HL-60/S4 treated with retinoic acid at 250 ng/mL for 4 days and 3 days (cell line): ENCODE data around the gene SLC29A2.
"Not testable (repeated sequence)": the region's sequence is repeated elsewhere in the genome, so short reads cannot be mapped to it uniquely, and the experiment has no call there.

Experiments used
- in situ Hi-C: fragments of 300-500 bp; cut with MboI; formaldehyde crosslinking; loops from 2 replicates; pipeline ENCODE4 v1.7.0; 2022; ENCODE audit warnings: low sequenced_read_pairs

SLC29A2 gene

DNA sequence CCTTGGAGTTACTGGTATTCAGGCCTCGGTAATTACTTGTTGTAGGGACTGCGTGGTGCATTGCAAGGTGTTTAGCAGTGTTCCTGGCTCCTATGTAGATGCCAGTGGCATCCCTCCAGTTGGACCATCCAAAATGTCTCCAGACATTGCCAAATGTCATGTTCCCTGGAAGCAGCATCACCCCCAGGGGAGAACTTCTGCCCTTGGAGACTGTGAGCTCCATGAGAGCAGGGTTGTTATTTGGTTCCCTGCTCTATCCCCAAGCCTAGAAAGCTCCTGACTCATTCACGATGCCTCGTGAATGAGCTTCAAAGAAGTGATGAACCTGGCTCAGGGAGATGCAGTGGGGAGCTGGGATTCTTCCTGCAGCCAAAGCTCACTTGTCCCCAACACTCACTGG is 50.0 kb downstream of the SLC29A2 start:
- in situ Hi-C loops = no loop called here

DNA sequence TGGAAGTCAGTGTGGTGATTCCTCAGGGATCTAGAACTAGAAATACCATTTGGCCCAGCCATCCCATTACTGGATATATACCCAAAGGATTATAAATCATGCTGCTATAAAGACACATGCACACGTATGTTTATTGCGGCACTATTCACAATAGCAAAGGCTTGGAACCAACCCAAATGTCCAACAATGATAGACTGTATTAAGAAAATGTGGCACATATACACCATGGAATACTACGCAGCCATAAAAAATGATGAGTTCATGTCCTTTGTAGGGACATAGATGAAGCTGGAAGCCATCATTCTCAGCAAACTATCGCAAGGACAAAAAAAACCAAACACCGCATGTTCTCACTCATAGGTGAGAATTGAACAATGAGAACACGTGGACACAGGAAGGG is 50.8 kb downstream of the SLC29A2 start:
- in situ Hi-C loops = not testable (repeated sequence)

DNA sequence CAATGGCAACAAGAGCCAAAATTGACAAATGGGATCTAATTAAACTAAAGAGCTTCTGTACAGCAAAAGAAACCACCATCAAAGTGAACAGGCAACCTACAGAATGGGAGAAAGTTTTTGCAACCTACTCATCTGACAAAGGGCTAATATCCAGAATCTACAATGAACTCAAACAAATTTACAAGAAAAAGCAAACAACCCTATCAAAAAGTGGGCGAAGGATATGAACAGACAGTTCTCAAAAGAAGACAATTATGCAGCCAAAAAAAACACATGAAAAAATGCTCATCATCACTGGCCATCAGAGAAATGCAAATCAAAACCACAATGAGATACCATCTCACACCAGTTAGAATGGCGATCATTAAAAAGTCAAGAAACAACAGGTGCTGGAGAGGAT is 51.3 kb downstream of the SLC29A2 start:
- in situ Hi-C loops = not testable (repeated sequence)

DNA sequence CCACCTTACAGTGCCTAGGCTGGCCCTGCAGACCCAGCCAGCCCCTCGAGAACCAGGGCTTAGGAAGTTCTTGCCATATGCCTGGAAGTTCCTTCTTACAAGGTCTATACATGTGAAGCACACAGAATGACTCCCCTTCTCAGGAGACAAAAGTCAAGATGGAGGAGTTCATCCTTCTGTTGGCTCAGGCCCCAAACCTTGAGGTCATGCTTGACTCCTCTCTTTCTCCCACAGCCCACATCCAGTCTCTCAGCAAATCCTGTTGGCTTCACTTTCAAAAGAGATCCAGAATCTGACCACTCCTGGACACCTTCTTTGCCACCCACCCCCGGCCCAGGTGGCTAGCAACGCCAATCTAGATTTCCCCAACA is 53.0 kb downstream of the SLC29A2 start:
- in situ Hi-C loops = no loop called here

DNA sequence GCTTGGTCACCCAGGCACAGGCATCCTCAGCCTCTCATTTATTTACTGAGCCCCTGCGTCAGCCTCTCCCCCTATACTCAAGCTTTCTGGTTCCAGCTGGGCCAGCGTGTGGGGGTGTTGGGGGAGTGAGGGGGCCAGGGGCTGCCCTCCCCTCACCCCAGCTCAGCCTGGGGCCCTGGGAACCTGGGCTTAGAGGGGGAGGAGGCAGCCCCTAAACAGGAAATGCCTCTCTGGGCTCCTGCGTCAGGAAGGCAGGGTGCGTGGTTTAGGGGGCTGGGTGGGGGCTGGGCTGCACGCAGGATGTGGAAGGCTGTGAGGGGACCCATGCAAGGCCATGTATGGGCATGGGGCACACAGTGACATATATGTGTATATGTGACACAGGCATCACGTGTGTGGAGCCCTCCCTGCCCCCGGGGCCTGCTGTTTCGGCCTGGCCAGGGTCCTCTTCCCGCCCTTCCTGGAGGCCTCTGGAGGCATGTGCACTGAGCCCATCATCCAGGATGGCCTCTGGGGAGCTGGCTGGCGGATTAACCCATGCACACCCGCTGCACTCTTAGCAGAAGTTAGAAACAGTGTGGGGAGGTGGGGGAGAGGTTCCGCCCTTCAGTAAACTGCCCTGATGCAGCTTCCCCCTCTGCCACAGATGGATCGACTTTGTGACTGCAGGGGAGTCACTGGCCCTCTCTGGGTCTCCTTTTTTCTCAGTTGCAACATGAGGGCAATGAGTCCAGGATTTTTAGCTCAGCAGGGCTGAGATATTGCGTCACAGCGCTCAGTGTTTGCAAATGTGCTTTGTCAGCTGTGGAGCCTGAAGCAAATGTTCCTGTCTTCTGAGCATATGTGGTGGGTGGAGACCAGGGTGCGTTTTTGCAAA is 53.6 kb downstream of the SLC29A2 start:
- in situ Hi-C loops = no loop called here

DNA sequence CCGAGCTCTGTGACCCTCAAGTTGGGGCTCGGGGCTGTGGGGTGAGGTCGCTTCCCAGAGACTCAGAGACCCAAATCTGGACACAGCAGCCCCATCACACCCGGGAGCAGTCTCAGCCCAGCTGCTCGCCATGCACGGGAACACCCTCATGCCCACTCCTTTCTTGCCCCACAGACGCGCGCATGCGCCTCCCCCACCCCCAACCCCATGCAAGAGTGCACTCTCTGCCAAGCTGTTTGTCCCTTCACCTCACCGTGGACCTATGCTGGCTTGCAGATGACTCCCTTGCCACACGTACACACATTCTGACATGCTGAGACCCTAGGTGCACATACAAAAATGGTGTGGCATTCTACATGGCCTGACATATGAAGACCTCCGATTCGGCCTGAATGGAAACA is 54.2 kb downstream of the SLC29A2 start:
- in situ Hi-C loops = no loop called here

DNA sequence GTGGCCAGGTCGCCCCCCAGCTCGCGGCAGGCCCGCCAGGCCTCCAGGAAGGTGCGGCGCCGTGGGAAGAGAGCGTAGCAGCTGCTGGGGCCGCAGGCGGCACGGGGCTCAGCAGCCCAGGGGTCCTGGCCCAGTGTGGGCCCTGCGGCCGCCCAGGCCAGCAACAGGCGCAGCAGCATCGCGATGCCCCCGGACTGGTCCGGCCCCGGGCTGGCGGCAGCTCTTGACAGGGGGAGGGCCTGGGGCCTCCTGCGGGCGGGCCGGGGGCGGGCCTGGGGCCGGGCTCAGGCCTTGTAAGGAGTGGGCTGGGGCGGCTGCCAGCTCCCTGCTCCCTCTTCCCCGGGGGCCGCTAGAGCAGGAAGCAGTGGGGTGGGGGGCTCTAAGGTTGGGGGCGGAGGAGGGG is 54.7 kb downstream of the SLC29A2 start, which contains the start of gene CD248:
Gene CD248, minus strand, starts transcription at position 196 of the 403 bp plus-strand sequence. Its CDS starts 17 bp downstream, at position 179.
- in situ Hi-C loops = no loop called here

DNA sequence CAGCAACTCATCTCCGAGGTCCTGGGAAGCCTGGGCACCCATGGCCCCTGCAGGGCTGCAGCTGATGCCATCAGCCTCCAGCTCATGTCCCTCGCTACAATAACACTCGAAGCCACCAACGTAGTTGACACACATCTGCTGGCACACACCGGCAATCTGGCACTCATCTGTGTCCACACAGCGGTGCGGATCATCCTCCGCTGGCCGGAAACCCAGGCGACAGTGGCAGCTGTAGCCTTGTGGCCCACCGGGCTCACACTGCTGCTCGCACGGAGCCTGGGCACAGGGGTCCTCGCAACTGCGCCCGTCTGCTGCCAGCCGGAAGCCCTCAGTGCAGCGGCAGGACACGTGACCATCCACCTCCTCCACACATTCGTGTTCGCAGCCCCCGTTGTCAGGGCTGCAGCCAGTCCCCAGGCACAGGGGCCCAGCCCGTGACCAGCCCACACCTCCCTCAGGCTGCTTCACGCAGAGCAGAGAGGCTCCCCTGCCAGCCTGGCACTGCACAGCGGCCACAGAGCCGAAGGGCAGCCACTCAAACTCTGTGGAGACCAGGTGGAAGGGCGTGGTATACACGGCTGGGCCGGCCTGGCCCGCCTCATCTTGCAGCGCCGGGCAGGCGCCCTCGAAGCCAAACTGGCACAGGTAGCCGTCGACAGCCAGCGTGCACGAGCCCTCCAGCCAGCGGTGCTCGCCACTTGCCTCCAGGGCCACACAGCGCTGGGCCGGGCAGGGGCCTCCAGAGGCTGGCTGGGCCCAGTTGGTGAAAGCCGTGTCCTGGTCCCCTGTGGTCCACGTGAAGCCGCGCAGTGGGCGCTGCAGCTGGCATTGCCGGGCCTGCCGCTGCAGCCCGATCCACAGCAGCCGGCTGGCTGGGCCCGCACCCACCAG is 55.4 kb downstream of the SLC29A2 start:
- in situ Hi-C loops = no loop called here

DNA sequence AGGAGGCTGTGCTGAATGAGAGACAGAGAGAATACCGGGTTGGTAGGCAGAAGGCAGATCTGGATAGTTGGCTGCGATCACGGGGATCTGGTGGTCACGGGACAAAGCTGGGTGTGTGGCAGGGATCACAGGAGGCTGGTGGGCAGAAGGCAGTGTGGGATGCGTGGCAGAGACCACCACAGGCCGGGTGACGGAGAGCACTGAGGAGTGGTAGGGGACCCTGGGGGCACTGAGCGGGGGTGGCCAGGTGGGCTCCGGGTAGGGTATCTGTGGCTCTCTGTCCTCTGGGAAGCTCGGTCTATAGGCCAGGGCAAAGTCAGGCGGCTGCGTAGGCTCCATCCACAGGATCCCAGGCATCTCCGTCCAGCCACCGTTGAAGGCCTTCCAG is 56.1 kb downstream of the SLC29A2 start:
- in situ Hi-C loops = no loop called here

DNA sequence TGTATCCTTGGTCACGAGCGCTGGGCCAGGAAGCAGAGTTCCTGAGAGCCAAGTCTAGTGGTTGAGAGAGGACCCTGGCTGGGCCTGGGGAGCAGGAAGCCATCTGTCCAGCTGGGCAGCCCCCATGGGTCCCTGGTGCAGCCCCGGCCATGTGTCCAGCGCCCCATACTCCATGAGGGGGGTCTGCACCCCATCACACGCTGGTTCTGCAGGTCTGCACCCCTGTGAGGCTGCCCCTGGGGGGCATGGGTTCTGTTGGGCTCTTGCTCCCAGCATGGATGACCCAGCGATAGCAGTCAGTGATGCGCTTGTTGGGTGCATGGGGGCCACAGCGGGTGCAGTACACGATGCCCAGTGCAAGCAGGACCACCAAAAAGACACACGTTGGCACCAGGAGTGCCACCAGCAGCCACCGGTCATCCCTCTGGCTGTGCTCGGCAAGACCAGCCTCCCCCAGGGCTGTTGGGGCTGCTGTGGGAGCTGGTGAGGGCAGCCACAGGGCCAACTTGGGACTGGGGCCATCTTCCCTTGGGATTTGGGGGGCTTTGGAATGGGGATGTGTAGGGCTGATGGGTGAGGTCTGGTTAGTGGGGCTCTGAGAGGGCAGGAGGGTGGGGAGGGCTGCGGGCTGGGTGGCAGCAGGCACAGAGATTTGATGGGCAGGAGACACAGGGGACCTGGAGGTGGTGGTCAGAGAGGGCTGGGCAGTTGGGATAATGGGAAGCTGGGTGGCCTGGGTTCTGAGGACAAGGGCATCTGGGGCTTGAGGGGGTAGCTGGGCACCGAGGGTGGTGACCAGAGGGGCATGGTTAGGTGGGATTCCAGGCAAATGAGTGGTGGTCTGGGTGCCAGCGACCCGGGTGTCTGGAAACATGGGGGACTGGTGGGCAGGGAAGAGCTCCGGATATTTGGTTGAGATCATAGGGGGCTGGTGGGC is 56.7 kb downstream of the SLC29A2 start:
- in situ Hi-C loops = no loop called here

DNA sequence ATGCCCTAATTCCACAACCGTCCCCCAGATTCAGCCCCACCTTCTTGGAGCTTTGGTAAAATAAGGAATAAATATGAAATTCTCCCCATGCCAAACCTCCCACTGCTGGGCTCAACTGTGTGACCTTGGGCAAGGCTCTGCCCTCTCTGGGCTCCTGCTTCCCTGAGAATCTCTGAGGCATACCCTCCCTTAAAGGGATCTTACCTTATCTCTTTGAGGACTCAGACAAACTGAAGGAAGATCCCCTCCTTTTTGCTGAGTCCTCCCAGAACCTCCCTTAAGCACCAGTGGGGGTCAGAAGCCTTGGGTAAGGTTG is 57.4 kb downstream of the SLC29A2 start:
- in situ Hi-C loops = no loop called here

DNA sequence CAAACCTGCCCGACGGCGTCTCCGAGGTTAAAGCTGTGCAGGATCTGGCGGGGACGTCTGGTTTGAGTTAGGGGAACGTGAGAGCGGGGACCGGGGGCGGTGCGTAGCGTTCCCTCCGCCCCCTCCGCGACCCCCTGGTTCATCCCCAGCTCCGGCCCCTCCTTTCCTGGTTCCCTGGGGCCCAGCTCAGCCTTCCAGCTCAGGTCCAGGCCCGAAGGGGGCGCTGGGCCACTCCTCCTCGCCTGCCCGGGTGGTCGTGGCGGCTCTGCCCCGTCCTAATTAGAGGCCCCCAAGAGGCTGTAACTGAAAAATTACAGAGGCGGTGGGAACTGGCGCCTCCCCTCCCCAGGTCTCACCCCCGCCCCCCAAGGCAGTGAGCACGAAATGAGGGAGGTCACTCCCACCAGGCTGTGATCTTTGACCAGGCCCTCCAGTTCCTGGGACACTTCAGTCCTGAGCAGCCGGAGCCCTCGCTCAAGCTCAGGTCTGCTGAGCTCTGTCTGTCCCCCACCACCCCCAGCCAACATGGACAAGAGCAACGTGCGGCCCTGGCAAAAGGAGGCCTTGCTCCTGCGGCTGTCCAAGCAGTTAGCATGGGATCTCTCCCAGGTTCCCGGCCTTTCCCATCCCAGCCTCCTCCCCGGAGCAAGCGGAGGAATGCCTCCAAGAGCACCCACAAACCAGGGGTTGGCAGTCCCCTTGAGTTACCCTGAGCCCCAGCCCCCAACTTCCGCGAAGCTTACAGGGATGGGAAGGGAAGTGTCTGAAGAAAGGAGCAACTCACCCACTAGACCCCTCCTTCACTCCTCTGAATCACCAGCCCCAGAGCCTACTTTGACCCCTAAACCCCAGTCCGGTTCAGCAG is 58.0 kb downstream of the SLC29A2 start:
- in situ Hi-C loops = no loop called here

DNA sequence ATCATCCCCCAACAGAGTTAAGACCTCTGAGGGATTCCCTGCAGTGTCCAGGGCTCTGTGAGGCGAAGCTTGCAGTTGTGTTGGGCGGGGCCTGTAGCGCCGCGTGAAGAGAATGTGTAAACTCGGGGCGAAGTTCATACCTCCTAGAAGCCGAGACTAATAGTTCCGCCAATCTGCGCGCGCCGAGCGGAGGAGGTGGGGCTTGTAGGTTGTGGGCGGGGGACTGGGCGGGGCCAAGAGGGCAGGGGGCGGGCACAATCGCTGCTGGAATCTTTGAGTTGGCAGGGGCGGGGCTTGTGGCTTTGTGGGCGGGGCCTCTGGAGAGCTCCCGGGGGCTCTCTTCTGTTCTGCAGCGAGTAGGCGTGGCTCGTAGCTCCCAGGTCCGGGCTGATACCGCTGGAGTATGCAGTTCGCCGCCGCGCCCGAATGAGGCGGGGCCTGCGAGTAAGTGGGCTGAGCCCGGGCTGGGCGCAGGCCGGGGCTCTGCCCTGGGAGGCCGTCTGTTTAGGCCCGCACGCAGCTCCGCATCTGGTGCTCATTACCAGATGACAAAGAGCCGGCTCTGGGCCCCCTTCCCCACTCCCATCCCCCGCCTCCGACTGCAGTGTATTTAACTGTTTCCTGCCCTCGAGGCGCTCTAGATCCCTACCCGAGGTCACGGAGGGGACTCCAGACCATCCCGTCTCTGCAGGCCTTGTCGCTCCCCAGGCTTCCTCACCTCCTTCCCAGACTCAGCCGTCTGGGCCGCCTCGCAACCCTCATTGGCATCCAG is 58.8 kb downstream of the SLC29A2 start:
- in situ Hi-C loops = no loop called here
